Esophagus (tissue), 2 donors: ENCODE data around the gene PORCN. TPM values are rescaled to one million over a fixed set of nuclear protein-coding genes. Genes with fewer than 3 reads are reported as not detected.

ENCODE experiments used
- polyA plus RNA-seq, 2 donors: library from polyadenylated mRNA; stranded (reverse); fragments of 200-250 nt; gene quantifications; one replicate each; pipeline ENCODE4 v1.2.3, GENCODE V29; 2013
- donor health status: healthy with polysubstance abuse.
- donor health status: Bipolar disorder and iron deficiency.

The PORCN gene
- polyA plus RNA-seq, 2 donors, result 15.6 to 16.8 TPM

Other genes with a start within 250 kb of the PORCN start
- not detected for gene SSX3, start 152.3 kb upstream of the PORCN start, polyA plus RNA-seq
- gene SSX4, start 125.5 kb upstream of the PORCN start, polyA plus RNA-seq, result not detected
- not detected for gene SSX4B, start 97.0 kb upstream of the PORCN start, polyA plus RNA-seq
- gene SLC38A5, start 38.7 kb upstream of the PORCN start, polyA plus RNA-seq, result 10 to 100 TPM; 16.3 to 22.1 TPM
- 10 to 100 TPM; 31.1 to 36.3 TPM for gene FTSJ1, start 32.8 kb upstream of the PORCN start, polyA plus RNA-seq
- 100 to 1,000 TPM; 151 to 179 TPM for gene EBP, start 12.8 kb downstream of the PORCN start, polyA plus RNA-seq
- gene TBC1D25, start 30.7 kb downstream of the PORCN start, polyA plus RNA-seq, result 1 to 10 TPM; 5.1 to 6.9 TPM
- gene RBM3, start 65.5 kb downstream of the PORCN start, polyA plus RNA-seq, result 100 to 1,000 TPM; 134 to 205 TPM
- 10 to 100 TPM; 90.1 to 96.8 TPM for gene WDR13, start 88.5 kb downstream of the PORCN start, polyA plus RNA-seq
- gene WAS, start 174.8 kb downstream of the PORCN start, polyA plus RNA-seq, result 1 to 10 TPM; 1.7 to 1.8 TPM
- gene SUV39H1, start 187.7 kb downstream of the PORCN start, polyA plus RNA-seq, result 1 to 10 TPM; 5.6 to 5.8 TPM